Activated B cell treated with CpG ODN at 0.5 μM for 24 hours (primary cell): ENCODE measurements around the gene DAPK3. TPM values are rescaled to one million over a fixed set of nuclear protein-coding genes. Genes with fewer than 3 reads are reported as not detected.
"Not testable (repeated sequence)": the region's sequence is repeated elsewhere in the genome, so short reads cannot be mapped to it uniquely, and the experiment has no call there.

Experiments
- ATAC-seq: fragments of 200-7000 bp; cut with Tn5 transposase; one replicate; pipeline ENCODE4 v1.10.0; 2021; ENCODE audit warnings: low read depth, mild to moderate bottlenecking, moderate library complexity
- CTCF ChIA-PET: fragments of 350-600 bp; sonication (Branson Sonifier 250); formaldehyde crosslinking; loops from one replicate; lab custom pipeline; 2021; ENCODE audit warnings: antibody characterized with exemption; lab: Charles Lee
- POLR2A ChIA-PET: fragments of 350-600 bp; sonication (Branson Sonifier 250); formaldehyde crosslinking; loops from one replicate; lab custom pipeline; 2021; ENCODE audit warnings: antibody characterized with exemption; lab: Charles Lee
- DNase-seq: peaks from one replicate; pipeline ENCODE4 v3.0.0; 2022
- H3K27ac Mint-ChIP-seq: one replicate; pipeline ENCODE4 v1.8.0; 2020; ENCODE audit warnings: mixed read lengths
- H3K27me3 Mint-ChIP-seq: one replicate; pipeline ENCODE4 v1.8.0; 2021; ENCODE audit warnings: mixed read lengths
- H3K36me3 Mint-ChIP-seq: one replicate; pipeline ENCODE4 v1.8.0; 2021; ENCODE audit warnings: low read depth, mixed read lengths
- H3K4me1 Mint-ChIP-seq: one replicate; pipeline ENCODE4 v1.8.0; 2021; ENCODE audit warnings: mixed read lengths
- H3K4me3 Mint-ChIP-seq: one replicate; pipeline ENCODE4 v1.8.0; 2020; ENCODE audit warnings: mild to moderate bottlenecking, mixed read lengths
- H3K9me3 Mint-ChIP-seq: one replicate; pipeline ENCODE4 v1.8.0; 2020; ENCODE audit warnings: mixed read lengths
- intact Hi-C: fragments of 100-400 bp; cut with micrococcal nuclease; formaldehyde crosslinking; loops from one replicate; pipeline ENCODE4 v1.15.1; 2024
- total RNA-seq: library from RNA; stranded (reverse); gene quantifications from 2 replicates; pipeline ENCODE4 v1.2.3, GENCODE V29; 2022
- TF ChIP-seq, protein P1 (sequence below): fragments of 200-600 bp; IDR thresholded peaks from one replicate; pipeline ENCODE4 v1.8.0; 2022; ENCODE audit warnings: antibody characterized with exemption, mild to moderate bottlenecking

Gene DAPK3
- total RNA-seq, 1 donor from 2014 or later = 42.2 TPM

DNA sequence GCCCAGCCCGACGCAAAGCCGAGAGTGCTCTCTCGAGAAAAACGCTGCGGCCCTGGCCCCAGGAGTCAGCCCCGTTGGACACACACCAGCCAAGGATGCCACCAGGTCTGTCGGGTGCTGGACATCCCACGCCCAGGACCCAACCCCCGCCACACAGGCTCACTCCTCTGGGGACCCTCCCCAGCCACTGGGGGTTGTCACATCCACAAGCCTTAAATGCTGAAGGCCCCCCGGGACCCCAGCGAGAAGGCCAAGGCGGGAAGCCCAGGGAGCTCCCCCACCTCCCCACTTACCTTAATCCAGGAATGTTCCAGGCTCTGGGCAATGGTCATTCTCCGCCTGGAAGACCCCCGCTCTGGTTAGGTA, 11.2 kb downstream of the DAPK3 start:
- ChIA-PET CTCF (no interaction called here), POLR2A (no interaction called here)
- no peak for DNase-seq
- H3K36me3 Mint-ChIP-seq = peaks cover 44% of the 10 kb centered on the region
- no peaks in the 10 kb centered on the region for H3K27me3 Mint-ChIP-seq
- no peaks in the 10 kb centered on the region for H3K4me1 Mint-ChIP-seq
- H3K4me3 Mint-ChIP-seq = no peak overlapping the region
- TF ChIP-seq, protein P1, sequence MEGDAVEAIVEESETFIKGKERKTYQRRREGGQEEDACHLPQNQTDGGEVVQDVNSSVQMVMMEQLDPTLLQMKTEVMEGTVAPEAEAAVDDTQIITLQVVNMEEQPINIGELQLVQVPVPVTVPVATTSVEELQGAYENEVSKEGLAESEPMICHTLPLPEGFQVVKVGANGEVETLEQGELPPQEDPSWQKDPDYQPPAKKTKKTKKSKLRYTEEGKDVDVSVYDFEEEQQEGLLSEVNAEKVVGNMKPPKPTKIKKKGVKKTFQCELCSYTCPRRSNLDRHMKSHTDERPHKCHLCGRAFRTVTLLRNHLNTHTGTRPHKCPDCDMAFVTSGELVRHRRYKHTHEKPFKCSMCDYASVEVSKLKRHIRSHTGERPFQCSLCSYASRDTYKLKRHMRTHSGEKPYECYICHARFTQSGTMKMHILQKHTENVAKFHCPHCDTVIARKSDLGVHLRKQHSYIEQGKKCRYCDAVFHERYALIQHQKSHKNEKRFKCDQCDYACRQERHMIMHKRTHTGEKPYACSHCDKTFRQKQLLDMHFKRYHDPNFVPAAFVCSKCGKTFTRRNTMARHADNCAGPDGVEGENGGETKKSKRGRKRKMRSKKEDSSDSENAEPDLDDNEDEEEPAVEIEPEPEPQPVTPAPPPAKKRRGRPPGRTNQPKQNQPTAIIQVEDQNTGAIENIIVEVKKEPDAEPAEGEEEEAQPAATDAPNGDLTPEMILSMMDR = no peak
- intact Hi-C loops = no loop called here
- H3K9me3 Mint-ChIP-seq = no peaks in the 10 kb centered on the region
- H3K27ac Mint-ChIP-seq = no peak overlapping the region
- ATAC-seq = no peak

DNA sequence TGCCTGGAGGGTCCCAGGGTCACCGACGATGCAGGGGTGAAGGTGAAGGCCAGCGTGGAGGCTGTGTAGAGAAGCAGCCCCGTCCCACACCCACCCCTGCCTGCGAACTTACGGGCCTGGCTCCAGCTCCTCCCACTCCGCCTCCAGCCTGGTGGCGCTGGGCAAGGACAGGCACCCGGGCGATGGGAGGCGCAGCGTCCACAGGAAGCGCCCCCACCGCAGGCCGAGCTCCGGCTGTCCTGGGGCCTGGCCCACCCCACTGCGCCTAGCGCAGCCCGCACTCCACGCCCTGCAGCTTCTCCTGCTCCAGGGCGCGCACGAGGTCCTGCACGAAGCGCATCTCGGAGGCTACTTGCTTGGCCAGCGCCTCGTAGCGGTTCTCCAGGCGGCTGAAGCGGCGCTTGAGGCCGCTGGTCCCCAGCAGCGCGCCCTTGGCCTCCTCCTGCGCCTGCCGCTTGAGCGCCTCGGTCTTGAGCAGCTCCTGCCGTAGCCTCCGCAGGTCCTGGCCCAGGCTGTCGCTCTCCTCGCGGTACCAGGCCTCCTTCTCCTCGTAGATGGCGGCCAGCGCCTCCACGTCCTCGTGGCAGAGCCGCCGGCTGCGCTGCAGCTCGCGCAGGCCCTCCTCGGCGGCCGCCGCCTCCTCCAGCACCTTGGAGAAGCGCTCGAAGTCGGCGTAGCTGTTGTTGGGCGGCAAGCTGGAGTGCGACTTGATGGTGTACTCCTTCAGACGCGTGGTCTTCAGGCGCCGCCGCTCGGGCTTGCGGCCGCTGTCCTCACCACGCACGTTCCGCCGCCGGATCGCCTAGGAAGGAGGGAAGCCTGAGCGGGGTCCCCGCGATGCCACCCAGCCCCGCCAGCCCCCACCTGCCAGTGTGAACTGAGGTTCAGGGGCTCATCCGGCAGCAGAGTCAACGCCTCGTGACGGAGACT, 11.8 kb downstream of the DAPK3 start:
- CTCF ChIA-PET = no interaction called here
- DNase-seq (no peak), ATAC-seq (no peak)
- POLR2A ChIA-PET = no interaction called here
- intact Hi-C loops = no loop called here
- Mint-ChIP-seq H3K9me3 (no peaks in the 10 kb centered on the region), H3K36me3 (peaks cover 39% of the 10 kb centered on the region), H3K27me3 (no peaks in the 10 kb centered on the region), H3K4me3 (no peak overlapping the region), H3K4me1 (no peaks in the 10 kb centered on the region), H3K27ac (no peak overlapping the region)
- TF ChIP-seq, protein P1 = no peak

- Mint-ChIP-seq H3K4me3 (no peak overlapping the region), H3K27ac (no peak overlapping the region), H3K4me1 (peaks cover 7% of the 10 kb centered on the region), H3K27me3 (peaks cover 5% of the 10 kb centered on the region), H3K9me3 (no peaks in the 10 kb centered on the region), H3K36me3 (peaks cover 17% of the 10 kb centered on the region)
- intact Hi-C loops = no loop called here
- ATAC-seq (no peak), DNase-seq (no peak)
- ChIA-PET POLR2A (no interaction called here), CTCF (no interaction called here)
- TF ChIP-seq, protein P1 = no peak
Observed at GRCh38 chr19:3955688-3956087, 15.2 kb downstream of the DAPK3 start.

GRCh38 chr19:3955276-3955675, 15.6 kb downstream of the DAPK3 start:
- H3K4me3 Mint-ChIP-seq, POLR2A ChIA-PET, DNase-seq, intact Hi-C loops, H3K9me3 Mint-ChIP-seq, H3K27me3 Mint-ChIP-seq, CTCF ChIA-PET, ATAC-seq, H3K4me1 Mint-ChIP-seq, H3K27ac Mint-ChIP-seq: not testable (repeated sequence)
- peaks cover 15% of the 10 kb centered on the region for H3K36me3 Mint-ChIP-seq

DNA sequence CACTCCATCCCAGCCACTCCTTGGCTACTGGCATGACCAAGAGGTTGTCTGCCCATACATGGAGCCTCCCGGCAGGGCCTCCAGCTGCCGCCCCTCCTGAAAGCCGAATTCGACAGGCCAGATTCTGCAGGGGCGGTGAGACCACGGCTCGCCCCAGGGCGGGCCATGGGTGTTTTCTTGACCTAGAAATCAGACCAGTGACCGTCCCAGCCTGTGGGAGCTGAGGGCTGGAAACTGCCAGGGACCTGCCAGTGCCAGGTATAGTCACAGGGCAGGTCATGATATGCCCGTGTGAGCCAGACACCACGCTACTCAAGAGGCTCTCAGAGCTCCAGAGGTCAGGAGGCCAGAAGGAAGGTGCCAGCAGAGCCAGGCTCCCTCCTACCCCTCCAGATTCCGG, 16.8 kb downstream of the DAPK3 start:
- TF ChIP-seq, protein P1 = no peak
- ChIA-PET POLR2A (interaction anchor here (0.6 kb wide), 1 partner anchor 11 kb away, joined by 3 read pairs; no protein-coding TSS in a partner anchor), CTCF (no interaction called here)
- H3K27ac Mint-ChIP-seq = no peak overlapping the region
- peaks cover 7% of the 10 kb centered on the region for H3K4me1 Mint-ChIP-seq
- peaks cover 9% of the 10 kb centered on the region for H3K36me3 Mint-ChIP-seq
- DNase-seq (no peak), ATAC-seq (no peak)
- H3K9me3 Mint-ChIP-seq = no peaks in the 10 kb centered on the region
- intact Hi-C loops = no loop called here
- H3K27me3 Mint-ChIP-seq = peaks cover 5% of the 10 kb centered on the region
- H3K4me3 Mint-ChIP-seq = no peak overlapping the region

GRCh38 chr19:3952755-3953276, 18.1 kb downstream of the DAPK3 start:
- CTCF ChIA-PET, ATAC-seq, H3K9me3 Mint-ChIP-seq, H3K27ac Mint-ChIP-seq, H3K4me3 Mint-ChIP-seq, H3K4me1 Mint-ChIP-seq, intact Hi-C loops, H3K36me3 Mint-ChIP-seq, DNase-seq, H3K27me3 Mint-ChIP-seq: not testable (repeated sequence)
- POLR2A ChIA-PET = interaction anchor here (0.7 kb wide), 1 partner anchor 290 kb away, joined by 3 read pairs; no protein-coding TSS in a partner anchor
